Right ventricle myocardium superior (tissue), 1 donor: ENCODE results near the gene MAGI2. TPM values are rescaled to one million over a fixed set of nuclear protein-coding genes. Genes with fewer than 3 reads are reported as not detected.
"Not testable (repeated sequence)": the region's sequence is repeated elsewhere in the genome, so short reads cannot be mapped to it uniquely, and the experiment has no call there.

Experiments used
- ATAC-seq: fragments of 200-7000 bp; cut with Tn5 transposase; one replicate; pipeline ENCODE4 v1.9.1; 2020; ENCODE audit warnings: mild to moderate bottlenecking; ENCODE audit not compliant: poor library complexity
- DNase-seq: peaks from one replicate; pipeline ENCODE4 v3.0.0-alpha.2; 2020
- intact Hi-C: fragments of 100-400 bp; cut with DNase I; formaldehyde crosslinking; loops from one replicate; pipeline ENCODE4 v1.11.2; 2022
- total RNA-seq: library from RNA; stranded (reverse); fragmentation: NEBNext Ultra II Directional; extraction: Animal tissue kit (Norgen Biotek cat#: 25700); gene quantifications from one replicate; pipeline ENCODE4 v1.2.1, GENCODE V29; 2021
- donor health status: DM: no; HTN: yes; CAD: no; lungs with severe emphysema.

MAGI2 gene
- total RNA-seq, 1 donor from 2014 or later = 3.9 TPM

DNA sequence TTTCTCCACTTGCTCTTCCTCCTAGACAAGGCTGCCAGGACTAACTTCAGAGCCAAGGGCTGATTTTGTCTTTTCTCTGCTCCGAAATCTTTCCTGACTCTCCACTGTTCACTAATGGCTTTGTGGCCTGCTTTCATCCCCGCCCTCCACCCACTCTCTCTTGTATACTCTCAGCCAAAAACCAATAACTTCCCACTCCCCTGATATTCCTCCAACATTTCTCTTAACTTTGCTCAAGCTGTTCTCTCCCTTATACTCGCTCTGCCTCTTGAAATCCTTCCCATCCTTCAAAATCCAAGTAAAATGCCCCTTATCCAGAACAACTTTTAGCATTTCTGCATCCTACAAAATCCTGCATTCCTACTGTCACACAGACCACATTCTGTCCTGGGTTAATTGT is 1440.1 kb downstream of the MAGI2 start:
- DNase-seq (no peak), ATAC-seq (no peak)
- intact Hi-C loops = no loop called here

DNA sequence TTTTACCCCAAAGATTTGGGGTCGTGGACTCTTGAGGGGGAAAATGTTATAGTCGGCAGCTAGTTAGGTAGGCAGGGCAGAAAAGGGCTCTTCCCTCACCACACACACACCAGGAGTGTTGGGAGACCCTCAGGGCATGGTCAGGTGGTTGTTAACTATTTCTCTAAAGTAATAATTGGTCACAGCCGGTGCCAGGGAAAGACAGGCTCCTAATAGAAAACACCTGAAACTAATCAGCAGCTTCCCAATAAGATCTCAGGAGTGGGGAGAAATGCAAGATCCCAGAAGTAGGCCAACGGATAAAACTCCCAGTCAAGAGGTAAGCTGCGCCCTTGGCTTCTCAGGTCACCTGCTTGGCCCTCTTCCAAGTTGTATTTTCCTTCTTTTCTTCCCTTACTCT is 1441.8 kb downstream of the MAGI2 start:
- intact Hi-C loops = no loop called here
- ATAC-seq = no peak

GRCh38 chr7:78007231-78007630 is 1446.2 kb downstream of the MAGI2 start:
- intact Hi-C loops = no loop called here
- ATAC-seq = no peak
- no peak for DNase-seq

More for the DNA sequence above, 1441.8 kb downstream of the MAGI2 start:
- DNase-seq = no peak

GRCh38 chr7:78006063-78006755 is 1447.3 kb downstream of the MAGI2 start:
- ATAC-seq (no peak), DNase-seq (no peak)
- intact Hi-C loops = no loop called here

DNA sequence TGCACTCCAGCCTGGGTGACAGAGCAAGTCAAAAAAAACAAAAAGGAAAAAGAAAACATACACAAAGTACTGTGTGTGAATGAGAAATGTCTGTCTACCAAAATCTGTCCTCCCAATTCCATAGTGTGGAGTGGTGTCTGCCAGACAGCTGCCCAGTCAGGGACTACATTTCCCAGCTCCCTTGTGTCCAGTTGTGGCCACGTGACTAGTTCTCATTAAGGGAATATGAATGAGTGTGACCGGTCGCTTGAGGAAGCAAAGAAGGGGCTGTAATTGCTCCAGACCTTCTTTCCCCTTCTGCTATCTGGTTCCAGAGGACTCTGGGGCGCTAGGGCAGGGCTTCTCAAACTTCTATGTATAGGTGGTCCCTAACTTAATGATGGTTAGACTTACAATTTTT is 1450.8 kb downstream of the MAGI2 start:
- DNase-seq (no peak), ATAC-seq (no peak)
- intact Hi-C loops = no loop called here

DNA sequence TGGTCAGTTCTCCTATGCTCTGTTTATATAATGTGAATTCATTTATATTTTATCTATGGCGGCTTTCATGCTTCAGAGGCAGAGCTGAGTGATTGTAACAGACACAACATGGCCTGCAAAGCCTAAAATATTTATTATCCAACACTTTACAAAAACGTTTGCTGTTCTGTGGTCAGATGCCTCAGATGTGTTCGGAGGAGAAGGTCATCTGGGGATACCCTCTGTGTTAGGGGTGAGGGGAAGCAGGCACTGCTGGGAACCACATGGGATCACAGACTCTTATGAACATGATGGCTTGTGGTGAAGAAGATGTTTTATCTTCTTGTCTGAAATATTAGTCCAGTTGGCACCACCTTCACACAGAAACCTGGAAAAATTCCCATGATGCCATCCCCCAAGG is 1451.4 kb downstream of the MAGI2 start:
- no peak for DNase-seq
- ATAC-seq = no peak
- intact Hi-C loops = no loop called here

DNA sequence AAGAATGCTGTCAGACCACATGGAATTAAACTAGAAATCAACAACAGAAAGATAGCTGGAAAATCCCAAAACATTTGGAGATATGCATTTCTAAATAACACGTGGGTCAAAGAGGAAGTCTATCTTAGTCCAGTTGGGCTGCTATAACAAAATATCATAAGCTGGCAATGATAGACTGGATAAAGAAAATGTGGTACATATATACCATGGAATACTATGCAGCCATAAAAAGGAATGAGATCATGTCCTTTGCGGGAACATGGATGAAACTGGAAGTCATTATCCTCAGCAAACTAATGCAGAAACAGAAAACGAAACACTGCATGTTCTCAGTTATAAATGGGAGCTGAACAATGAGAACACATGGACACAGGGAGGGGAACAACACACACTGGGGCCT is 1454.3 kb downstream of the MAGI2 start:
- DNase-seq, ATAC-seq, intact Hi-C loops: not testable (repeated sequence)

- DNase-seq (no peak), ATAC-seq (no peak)
- intact Hi-C loops = no loop called here
Observed at GRCh38 chr7:77995717-77996116, 1457.8 kb downstream of the MAGI2 start.

DNA sequence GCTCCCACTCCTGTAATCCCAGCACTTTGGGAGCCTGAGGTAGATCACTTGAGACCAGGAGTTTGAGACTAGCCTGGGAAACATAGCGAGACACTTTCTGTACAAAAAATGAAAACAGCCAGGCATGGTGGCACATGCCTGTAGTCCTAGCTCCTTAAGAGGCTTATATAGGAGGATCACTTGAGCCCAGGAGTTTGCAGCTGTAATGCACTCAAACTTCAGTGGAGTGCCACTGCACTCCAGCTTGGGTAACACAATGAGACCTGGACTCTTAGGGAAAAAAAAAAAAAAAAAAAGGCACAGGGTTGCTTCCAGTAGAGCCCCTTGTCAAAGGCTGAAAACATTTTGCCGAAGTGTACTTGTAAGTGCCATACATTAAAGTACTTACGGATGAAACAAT is 1459.6 kb downstream of the MAGI2 start:
- intact Hi-C loops = no loop called here
- DNase-seq (no peak), ATAC-seq (no peak)

DNA sequence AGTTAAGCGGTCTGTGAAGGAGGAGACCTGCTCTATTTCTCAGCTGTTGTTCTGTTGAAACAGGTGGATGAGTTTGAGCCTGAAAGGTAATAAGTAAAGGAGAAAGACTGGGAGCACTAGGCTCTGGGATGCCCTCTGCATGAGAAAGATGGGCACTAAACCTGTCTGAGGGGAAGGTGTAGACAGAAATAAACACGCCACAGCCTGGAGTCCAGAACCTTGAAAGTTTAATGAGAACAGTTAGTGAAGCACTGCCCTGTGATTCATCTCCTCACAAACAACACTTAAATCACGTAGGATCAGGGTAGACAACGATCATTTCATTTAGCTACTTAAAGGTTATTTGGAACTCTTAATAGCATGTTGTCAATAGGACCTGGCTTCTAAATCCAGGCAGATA is 1461.8 kb downstream of the MAGI2 start:
- intact Hi-C loops = no loop called here
- DNase-seq = no peak
- ATAC-seq = no peak

GRCh38 chr7:77989981-77990566 is 1463.4 kb downstream of the MAGI2 start:
- no peak for ATAC-seq
- DNase-seq = no peak
- intact Hi-C loops = no loop called here

GRCh38 chr7:77985974-77986339 is 1467.5 kb downstream of the MAGI2 start:
- no peak for ATAC-seq
- intact Hi-C loops = no loop called here

GRCh38 chr7:77985232-77985973 is 1468.1 kb downstream of the MAGI2 start:
- intact Hi-C loops = no loop called here
- ATAC-seq = no peak
- DNase-seq = no peak

More at GRCh38 chr7:77985974-77986339, 1467.5 kb downstream of the MAGI2 start:
- no peak for DNase-seq

DNA sequence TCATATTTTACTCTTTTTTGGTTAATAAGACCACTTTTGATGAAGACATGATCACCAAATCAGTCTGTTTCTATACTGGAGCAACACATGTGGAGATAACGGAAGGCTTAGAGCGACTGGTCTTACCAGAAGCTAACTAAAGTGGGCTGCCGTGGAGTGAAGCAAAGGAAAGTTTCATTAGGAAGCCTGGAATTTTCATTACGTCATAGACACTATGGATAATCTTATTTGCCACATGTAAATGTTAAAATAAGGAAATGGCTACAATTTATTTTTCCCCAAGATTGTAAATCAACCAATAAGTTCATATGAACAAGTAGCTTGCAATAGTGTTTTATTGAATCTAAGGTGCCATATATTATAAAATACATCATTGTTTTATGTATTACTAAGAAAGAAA is 1469.5 kb downstream of the MAGI2 start:
- DNase-seq (no peak), ATAC-seq (no peak)
- intact Hi-C loops = no loop called here

- no peak for ATAC-seq
- intact Hi-C loops = no loop called here
- no peak for DNase-seq
Observed at GRCh38 chr7:77982926-77983550, 1470.4 kb downstream of the MAGI2 start.

- ATAC-seq (no peak), DNase-seq (no peak)
- intact Hi-C loops = no loop called here
Observed at GRCh38 chr7:77980087-77980713, 1473.3 kb downstream of the MAGI2 start.

DNA sequence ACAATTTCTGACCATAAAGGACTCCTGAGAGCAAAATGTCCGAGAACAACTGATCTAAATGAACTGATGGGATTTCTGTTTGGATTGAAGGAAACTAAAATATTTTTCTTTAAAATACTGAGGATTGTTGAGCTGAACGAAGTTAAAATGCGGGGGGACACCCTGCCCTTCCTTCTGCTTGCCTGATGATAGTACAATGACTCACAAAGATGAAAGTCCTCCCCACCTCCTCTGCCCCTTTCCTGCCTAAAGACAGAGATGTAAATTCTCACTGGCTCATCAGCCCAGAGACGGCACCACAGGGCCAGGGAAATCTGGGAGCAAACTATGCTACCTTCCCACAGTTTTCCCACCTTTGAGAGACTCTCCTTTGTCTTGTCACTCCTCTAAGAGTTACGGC is 1474.2 kb downstream of the MAGI2 start:
- intact Hi-C loops = no loop called here
- ATAC-seq = no peak

DNA sequence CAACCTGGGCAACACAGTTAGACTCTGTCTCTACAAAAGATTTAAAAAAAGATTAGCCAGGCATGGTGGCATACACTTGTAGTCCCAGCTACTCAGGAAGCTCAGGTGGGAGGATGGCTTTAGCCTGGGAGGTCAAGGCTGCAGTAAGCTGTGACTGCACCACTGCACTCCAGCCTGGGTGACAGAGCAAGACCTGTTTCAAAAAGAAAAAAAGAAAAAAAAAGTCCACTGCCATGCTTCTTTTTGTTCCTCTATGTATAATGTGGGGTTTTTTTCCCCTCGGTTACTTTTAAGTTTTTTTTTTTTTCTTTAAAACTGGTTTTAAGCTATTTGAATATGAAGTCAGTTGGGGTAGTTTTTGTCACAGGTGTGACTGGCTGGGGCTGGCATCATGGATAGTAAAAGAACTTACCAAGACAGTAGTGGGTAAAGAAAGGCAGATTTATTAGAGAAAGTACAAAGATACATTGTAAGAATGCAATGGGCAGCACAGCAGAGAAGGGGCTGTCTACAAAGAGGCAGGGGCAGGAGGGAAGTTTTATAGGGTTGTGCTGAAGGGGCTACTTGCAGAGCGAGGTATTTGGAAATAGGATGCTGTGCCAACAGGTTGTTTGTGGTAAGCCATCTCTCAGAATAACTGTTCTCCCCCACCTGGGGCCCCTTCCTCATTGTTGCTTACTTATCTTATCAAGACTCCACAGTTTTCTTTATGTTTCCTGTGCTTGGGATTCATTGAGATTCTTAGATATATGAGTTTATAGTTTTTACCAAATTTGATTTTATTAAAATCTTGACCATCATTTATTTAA is 1477.6 kb downstream of the MAGI2 start:
- intact Hi-C loops = no loop called here
- ATAC-seq = no peak

More for the DNA sequence above, 1474.2 kb downstream of the MAGI2 start:
- no peak for DNase-seq

More for the DNA sequence above, 1477.6 kb downstream of the MAGI2 start:
- no peak for DNase-seq
